ENCODE results near the gene THRB.
"Not testable (repeated sequence)": the region's sequence is repeated elsewhere in the genome, so short reads cannot be mapped to it uniquely, and the experiment has no call there.

THRB gene

DNA sequence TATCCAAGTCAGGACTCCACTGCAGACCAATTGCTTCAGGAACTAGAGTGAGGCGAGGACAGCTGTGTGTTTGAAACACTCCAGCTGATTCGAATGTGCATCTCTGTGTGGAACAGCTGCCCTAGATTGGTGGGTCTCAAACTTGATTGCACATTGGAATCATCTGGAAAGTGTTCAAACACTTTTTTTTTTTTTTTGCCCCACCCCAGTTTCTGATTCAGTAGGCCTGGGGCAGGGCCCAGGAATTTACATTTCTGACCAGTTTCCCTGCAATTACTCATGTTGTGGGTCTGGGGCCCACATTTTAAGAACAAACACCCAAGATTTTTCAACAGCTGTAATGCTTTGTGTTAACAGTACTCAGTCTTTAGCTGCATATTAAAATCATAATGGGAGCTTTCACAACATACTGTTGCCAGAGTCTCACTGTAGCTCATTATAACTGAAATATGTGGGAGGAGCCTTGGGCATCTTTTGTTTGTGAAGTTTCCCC, 392.9 kb downstream of the THRB start:
- DNase-seq (ENCODE audit: low spot score): no peak
- no peak for TF ChIP-seq CTCF (IDR thresholded peaks at IDR 0.05; ENCODE audit: extremely low read depth, missing control alignments)

- no peak for DNase-seq (ENCODE audit: low spot score)
- TF ChIP-seq CTCF (IDR thresholded peaks at IDR 0.05; ENCODE audit: extremely low read depth, missing control alignments): no peak
Measured at GRCh38 chr3:24100696-24101402, 393.8 kb downstream of the THRB start.

- DNase-seq (ENCODE audit: low spot score): no peak
- TF ChIP-seq CTCF (IDR thresholded peaks at IDR 0.05; ENCODE audit: extremely low read depth, missing control alignments): no peak
Measured at GRCh38 chr3:24096695-24097290, 397.9 kb downstream of the THRB start.

- TF ChIP-seq CTCF (IDR thresholded peaks at IDR 0.05; ENCODE audit: extremely low read depth, missing control alignments): no peak
- no peak for DNase-seq (ENCODE audit: low spot score)
Measured at GRCh38 chr3:24096271-24096670, 398.4 kb downstream of the THRB start.

- not testable (repeated sequence) for DNase-seq (ENCODE audit: low spot score)
Measured at GRCh38 chr3:24094818-24095217, 399.8 kb downstream of the THRB start.

DNA sequence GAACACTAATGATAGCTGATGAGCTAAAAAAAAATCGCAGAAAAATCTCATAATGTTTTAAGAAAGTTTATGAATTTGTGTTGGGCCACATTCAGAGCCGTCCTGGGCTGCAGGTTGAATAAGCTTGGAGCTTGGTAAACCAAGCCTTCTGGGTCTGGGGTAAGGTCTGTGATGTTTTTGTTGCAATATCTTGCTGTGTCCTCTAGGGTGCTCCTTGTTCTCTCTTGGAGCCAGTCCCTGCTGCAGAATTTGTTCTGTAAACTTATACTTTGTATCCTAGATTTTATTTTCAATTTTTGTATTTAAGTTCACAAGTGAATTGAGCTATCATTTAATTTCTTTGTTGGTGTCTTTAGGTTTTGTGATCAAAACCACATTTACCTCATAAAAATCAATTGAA, 405.9 kb downstream of the THRB start:
- no peak for TF ChIP-seq CTCF (IDR thresholded peaks at IDR 0.05; ENCODE audit: extremely low read depth, missing control alignments)
- peak; percentile 43 for DNase-seq (ENCODE audit: low spot score)

- no peak for TF ChIP-seq CTCF (IDR thresholded peaks at IDR 0.05; ENCODE audit: extremely low read depth, missing control alignments)
- DNase-seq (ENCODE audit: low spot score): no peak
Measured at GRCh38 chr3:24087469-24087868, 407.2 kb downstream of the THRB start.

Data from GM20000 (cell line).